Nephron (organoid): Measurements from ENCODE around the gene SSX2IP.
"Not testable (repeated sequence)": the region's sequence is repeated elsewhere in the genome, so short reads cannot be mapped to it uniquely, and the experiment has no call there.

ENCODE experiments used
- H3K27ac Mint-ChIP-seq, 3 experiments: 2 replicates each; pipeline ENCODE4 v1.8.0; 2020; ENCODE audit warnings: mixed read lengths in 3 of 3, mild to moderate bottlenecking in 2 of 3, moderate library complexity in 1 of 3
- H3K27me3 Mint-ChIP-seq: 2 replicates; pipeline ENCODE4 v1.8.0; 2021; ENCODE audit warnings: low read depth, mild to moderate bottlenecking, moderate library complexity, mixed read lengths
- H3K36me3 Mint-ChIP-seq: 2 replicates; pipeline ENCODE4 v1.8.0; 2020; ENCODE audit warnings: low read depth, mixed read lengths
- H3K4me1 Mint-ChIP-seq: 2 replicates; pipeline ENCODE4 v1.8.0; 2020; ENCODE audit warnings: mixed read lengths
- H3K4me3 Mint-ChIP-seq, 3 experiments: 2 replicates each; pipeline ENCODE4 v1.8.0; 2020; ENCODE audit warnings: mild to moderate bottlenecking in 3 of 3, mixed read lengths in 3 of 3, moderate library complexity in 2 of 3
- H3K9me3 Mint-ChIP-seq: 2 replicates; pipeline ENCODE4 v1.8.0; 2020; ENCODE audit warnings: mixed read lengths
- CTCF ChIP-seq, 3 experiments: fragments of 200-600 bp; sonication (generic); IDR thresholded peaks; one replicate each; pipeline ENCODE4 v1.5.0; 2021; ENCODE audit warnings: antibody characterized with exemption in 3 of 3; ENCODE audit not compliant: unreplicated experiment in 3 of 3

The SSX2IP gene

GRCh38 chr1:84644472-84644871, 45.8 kb downstream of the SSX2IP start:
- no peak overlapping the region for H3K4me3 Mint-ChIP-seq
- peaks cover 17% of the 10 kb centered on the region for H3K36me3 Mint-ChIP-seq
- H3K27ac Mint-ChIP-seq = no peak overlapping the region
- H3K27me3 Mint-ChIP-seq = no peaks in the 10 kb centered on the region
- TF ChIP-seq CTCF (IDR thresholded peaks at IDR 0.05; ENCODE audit: unreplicated experiment in 3 of 3) = no peak
- H3K4me1 Mint-ChIP-seq = no peaks in the 10 kb centered on the region
- H3K9me3 Mint-ChIP-seq = no peaks in the 10 kb centered on the region

GRCh38 chr1:84643183-84643582, 47.1 kb downstream of the SSX2IP start:
- H3K27me3 Mint-ChIP-seq = no peaks in the 10 kb centered on the region
- no peaks in the 10 kb centered on the region for H3K4me1 Mint-ChIP-seq
- H3K4me3 Mint-ChIP-seq = no peak overlapping the region
- no peak for TF ChIP-seq CTCF (IDR thresholded peaks at IDR 0.05; ENCODE audit: unreplicated experiment in 3 of 3)
- H3K27ac Mint-ChIP-seq = no peak overlapping the region
- H3K9me3 Mint-ChIP-seq = no peaks in the 10 kb centered on the region
- H3K36me3 Mint-ChIP-seq = peaks cover 13% of the 10 kb centered on the region

- no peaks in the 10 kb centered on the region for H3K27me3 Mint-ChIP-seq
- H3K4me1 Mint-ChIP-seq = no peaks in the 10 kb centered on the region
- no peak for TF ChIP-seq CTCF (IDR thresholded peaks at IDR 0.05; ENCODE audit: unreplicated experiment in 3 of 3)
- H3K27ac Mint-ChIP-seq = no peak overlapping the region
- no peak overlapping the region for H3K4me3 Mint-ChIP-seq
- peaks cover 13% of the 10 kb centered on the region for H3K36me3 Mint-ChIP-seq
- H3K9me3 Mint-ChIP-seq = no peaks in the 10 kb centered on the region
These were observed 47.5 kb downstream of the SSX2IP start for GRCh38 chr1:84642774-84643173.

GRCh38 chr1:84639731-84640130, 50.5 kb downstream of the SSX2IP start:
- not testable (repeated sequence) for H3K9me3 Mint-ChIP-seq, H3K4me3 Mint-ChIP-seq, H3K36me3 Mint-ChIP-seq, H3K27me3 Mint-ChIP-seq, H3K27ac Mint-ChIP-seq, H3K4me1 Mint-ChIP-seq

- TF ChIP-seq CTCF (IDR thresholded peaks at IDR 0.05; ENCODE audit: unreplicated experiment in 3 of 3) = no peak
- no peaks in the 10 kb centered on the region for H3K9me3 Mint-ChIP-seq
These were observed 54.8 kb downstream of the SSX2IP start for GRCh38 chr1:84635429-84635828.

GRCh38 chr1:84634536-84635205, 55.6 kb downstream of the SSX2IP start:
- H3K36me3 Mint-ChIP-seq = no peaks in the 10 kb centered on the region
- H3K27me3 Mint-ChIP-seq = peaks cover 3% of the 10 kb centered on the region
- H3K9me3 Mint-ChIP-seq = no peaks in the 10 kb centered on the region
- TF ChIP-seq CTCF (IDR thresholded peaks at IDR 0.05; ENCODE audit: unreplicated experiment in 3 of 3) = no peak
- peak overlapping the region; percentile 29 to 91 (median 56) for H3K27ac Mint-ChIP-seq
- no peak overlapping the region for H3K4me3 Mint-ChIP-seq
- H3K4me1 Mint-ChIP-seq = peaks cover 8% of the 10 kb centered on the region

More at GRCh38 chr1:84635429-84635828, 54.8 kb downstream of the SSX2IP start:
- peak overlapping the region in 1 of 3 experiments; percentile 1 for H3K4me3 Mint-ChIP-seq
- peaks cover 8% of the 10 kb centered on the region for H3K4me1 Mint-ChIP-seq
- peaks cover 3% of the 10 kb centered on the region for H3K27me3 Mint-ChIP-seq
- peak overlapping the region; percentile 24 to 91 (median 56) for H3K27ac Mint-ChIP-seq
- no peaks in the 10 kb centered on the region for H3K36me3 Mint-ChIP-seq
